Measurements from ENCODE around the gene LMNA.

DNA sequence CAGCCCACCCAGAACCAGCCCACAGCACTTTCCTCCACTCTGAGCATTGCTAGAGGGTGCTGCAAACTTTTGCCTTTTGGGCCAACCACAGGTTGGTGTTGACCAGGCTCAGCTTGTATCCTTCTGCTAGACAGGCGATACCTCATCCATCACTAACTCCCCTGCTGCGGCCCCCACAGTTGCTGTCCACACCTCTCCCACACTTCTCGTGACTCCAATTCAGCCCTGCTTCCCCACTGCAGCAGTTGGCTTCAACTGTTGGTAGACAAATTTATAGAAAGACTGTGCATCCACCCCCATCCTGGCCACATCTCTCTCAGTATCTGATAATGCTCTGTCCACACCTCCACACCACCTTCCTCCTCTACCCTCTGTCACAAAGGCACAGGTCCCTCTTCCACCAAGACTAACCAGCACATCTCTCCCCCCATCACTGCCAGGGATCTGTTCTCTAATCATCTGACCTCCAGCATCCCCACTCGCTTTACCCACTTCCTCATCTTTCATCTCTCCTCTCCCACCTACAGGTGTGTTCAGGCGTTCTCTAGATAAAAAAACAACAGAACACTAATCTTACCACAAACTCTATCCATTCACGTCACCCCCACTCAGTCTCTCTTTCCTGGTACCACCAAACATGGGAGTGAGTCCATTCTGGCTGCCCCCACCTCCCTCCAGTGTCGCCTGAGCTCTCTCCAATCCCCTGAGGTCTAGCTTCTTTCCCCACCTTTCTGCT lies 63.6 kb downstream of the LMNA start:
- no peak for TF ChIP-seq CTCF (IDR thresholded peaks at IDR 0.05; ENCODE audit: insufficient read depth, low read length)
- peak; percentile 16; the same call in 1 of the 2 replicates for TF ChIP-seq SPI1 (IDR thresholded peaks at IDR 0.05; ENCODE audit: borderline replicate concordance, low read depth)
